OCI-LY1 (cell line): Measurements from ENCODE around the gene RSPRY1.

ENCODE experiments used
- H2AFZ ChIP-seq: fragments of 200-600 bp; sonication (generic), shearing (Covaris generic); 2 replicates; pipeline ENCODE4 v1.6.0; 2014; ENCODE audit warnings: antibody characterized with exemption, mild to moderate bottlenecking, low read length
- H3F3A ChIP-seq: fragments of 200-600 bp; sonication (generic), shearing (Covaris generic); 2 replicates; pipeline ENCODE4 v1.6.0; 2014; ENCODE audit warnings: mild to moderate bottlenecking, antibody characterized with exemption, low read length, moderate library complexity; ENCODE audit not compliant: insufficient read depth
- H3K27ac ChIP-seq: fragments of 200-600 bp; sonication (generic); 2 replicates; pipeline ENCODE4 v1.5.1; 2014; ENCODE audit warnings: low read length, mixed run types, mild to moderate bottlenecking, low read depth; ENCODE audit not compliant: poor library complexity, severe bottlenecking
- H3K27me3 ChIP-seq: fragments of 200-600 bp; sonication (generic); 2 replicates; pipeline ENCODE4 v1.6.0; 2014; ENCODE audit warnings: antibody characterized with exemption, mild to moderate bottlenecking, low read length, moderate library complexity; ENCODE audit not compliant: insufficient read depth
- H3K36me3 ChIP-seq: fragments of 200-600 bp; sonication (generic); 2 replicates; pipeline ENCODE4 v1.6.1; 2014; ENCODE audit warnings: mild to moderate bottlenecking, antibody characterized with exemption, low read length, moderate library complexity, mixed read lengths; ENCODE audit not compliant: insufficient read depth
- H3K4me1 ChIP-seq: fragments of 200-600 bp; sonication (generic); 2 replicates; pipeline ENCODE4 v1.5.1; 2014; ENCODE audit warnings: mild to moderate bottlenecking, low read length, moderate library complexity; ENCODE audit not compliant: insufficient read depth, severe bottlenecking
- H3K4me2 ChIP-seq: fragments of 200-600 bp; sonication (generic), shearing (Covaris generic); 2 replicates; pipeline ENCODE4 v1.6.1; 2014; ENCODE audit warnings: low read length
- H3K4me3 ChIP-seq: fragments of 200-600 bp; sonication (generic); 2 replicates; pipeline ENCODE4 v1.5.1; 2014; ENCODE audit warnings: low read length, low read depth, mild to moderate bottlenecking, mixed read lengths; ENCODE audit not compliant: poor library complexity, severe bottlenecking
- H3K79me2 ChIP-seq: fragments of 200-600 bp; shearing (Covaris generic); 2 replicates; pipeline ENCODE4 v1.6.1; 2016; ENCODE audit warnings: mixed run types, low read length, mixed read lengths; ENCODE audit not compliant: insufficient read depth
- H3K9ac ChIP-seq: fragments of 200-600 bp; sonication (generic), shearing (Covaris generic); 2 replicates; pipeline ENCODE4 v1.6.1; 2014; ENCODE audit warnings: mild to moderate bottlenecking, low read length, mixed read lengths
- H3K9me2 ChIP-seq: fragments of 200-600 bp; sonication (generic), shearing (Covaris generic); 2 replicates; pipeline ENCODE4 v1.6.1; 2014; ENCODE audit warnings: low read depth, mild to moderate bottlenecking, low read length, mixed read lengths
- H3K9me3 ChIP-seq: fragments of 200-600 bp; shearing (Covaris generic); 2 replicates; pipeline ENCODE4 v1.6.1; 2014; ENCODE audit warnings: low read length, mixed read lengths
- H4K20me1 ChIP-seq: fragments of 200-600 bp; sonication (generic), shearing (Covaris generic); 2 replicates; pipeline ENCODE4 v1.6.0; 2016; ENCODE audit warnings: mild to moderate bottlenecking, low read length; ENCODE audit not compliant: insufficient read depth
- CTCF ChIP-seq: fragments of 200-600 bp; sonication (generic), shearing (Covaris generic); IDR thresholded peaks from 2 replicates; pipeline ENCODE4 v1.5.1; 2017; ENCODE audit warnings: mild to moderate bottlenecking, antibody characterized with exemption, low read length, moderate library complexity, mixed read lengths
- EZH2 ChIP-seq: fragments of 200-600 bp; sonication (generic), shearing (Covaris generic); IDR thresholded peaks from 2 replicates; pipeline ENCODE4 v1.8.0; 2017; ENCODE audit warnings: borderline replicate concordance, mixed run types, mild to moderate bottlenecking, antibody characterized with exemption, low read length, moderate library complexity, mixed read lengths

The RSPRY1 gene

GRCh38 chr16:57261806-57262205, 75.7 kb downstream of the RSPRY1 start:
- H3K27me3 ChIP-seq, result no peaks in the 10 kb centered on the region
- no peaks in the 10 kb centered on the region for H4K20me1 ChIP-seq
- no peaks in the 10 kb centered on the region for H3K36me3 ChIP-seq
- peaks cover 22% of the 10 kb centered on the region for H3K4me1 ChIP-seq
- H2AFZ ChIP-seq, result no peak overlapping the region
- no peak overlapping the region for H3K27ac ChIP-seq
- no peak overlapping the region for H3K4me2 ChIP-seq
- no peak overlapping the region for H3K9ac ChIP-seq
- H3K79me2 ChIP-seq, result no peaks in the 10 kb centered on the region
- H3F3A ChIP-seq, result no peaks in the 10 kb centered on the region
- no peak overlapping the region for H3K4me3 ChIP-seq
- no peaks in the 10 kb centered on the region for H3K9me2 ChIP-seq
- no peaks in the 10 kb centered on the region for H3K9me3 ChIP-seq
- no peak for TF ChIP-seq EZH2
- no peak for TF ChIP-seq CTCF

GRCh38 chr16:57262841-57263540, 76.9 kb downstream of the RSPRY1 start:
- no peaks in the 10 kb centered on the region for H4K20me1 ChIP-seq
- no peaks in the 10 kb centered on the region for H3K9me3 ChIP-seq
- peaks cover 27% of the 10 kb centered on the region for H3K4me1 ChIP-seq
- H2AFZ ChIP-seq, result no peak overlapping the region
- H3K9me2 ChIP-seq, result no peaks in the 10 kb centered on the region
- no peak overlapping the region for H3K9ac ChIP-seq
- H3K36me3 ChIP-seq, result no peaks in the 10 kb centered on the region
- H3K79me2 ChIP-seq, result no peaks in the 10 kb centered on the region
- no peak overlapping the region for H3K4me3 ChIP-seq
- no peaks in the 10 kb centered on the region for H3F3A ChIP-seq
- H3K27ac ChIP-seq, result no peak overlapping the region
- H3K27me3 ChIP-seq, result no peaks in the 10 kb centered on the region
- TF ChIP-seq EZH2 (no peak), CTCF (no peak)
- H3K4me2 ChIP-seq, result no peak overlapping the region

- Histone ChIP-seq H3K4me1 (peaks cover 27% of the 10 kb centered on the region), H3K9me3 (no peaks in the 10 kb centered on the region), H3K9me2 (no peaks in the 10 kb centered on the region), H3F3A (no peaks in the 10 kb centered on the region), H3K79me2 (no peaks in the 10 kb centered on the region), H3K27ac (no peak overlapping the region), H4K20me1 (no peaks in the 10 kb centered on the region), H2AFZ (no peak overlapping the region), H3K4me2 (no peak overlapping the region), H3K27me3 (no peaks in the 10 kb centered on the region), H3K4me3 (no peak overlapping the region), H3K9ac (no peak overlapping the region), H3K36me3 (no peaks in the 10 kb centered on the region)
- TF ChIP-seq EZH2 (no peak), CTCF (no peak)
These were observed 77.6 kb downstream of the RSPRY1 start for GRCh38 chr16:57263541-57264351.
